ENCODE data around the gene SUSD2.

The SUSD2 gene

DNA sequence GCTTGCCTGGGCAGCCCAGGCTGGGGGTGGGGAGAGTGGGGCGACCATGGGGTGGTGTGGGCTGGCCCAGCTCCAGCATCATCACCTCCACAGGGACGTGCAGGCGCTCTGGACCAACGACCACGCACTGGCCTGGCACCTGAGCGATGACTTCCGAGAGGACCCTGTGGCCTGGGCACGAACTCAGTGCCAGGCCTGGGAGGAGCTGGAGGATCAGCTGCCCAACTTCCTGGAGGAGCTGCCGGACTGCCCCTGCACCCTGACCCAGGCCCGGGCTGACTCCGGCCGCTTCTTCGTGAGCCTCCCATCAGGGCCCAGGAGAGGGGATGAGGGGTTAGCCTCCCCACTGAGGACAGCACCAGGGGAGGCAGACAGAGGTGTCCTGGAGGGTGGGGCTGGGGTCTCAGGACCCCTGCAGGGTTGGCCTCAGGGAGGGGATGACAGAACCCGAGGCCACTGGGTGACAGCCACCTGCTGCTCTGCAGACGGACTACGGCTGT is 3.8 kb downstream of the SUSD2 start:
- no peak overlapping the region for H3K4me3 ChIP-seq (ENCODE audit: low read depth, low read length)
- no peak for DNase-seq (ENCODE audit: low read depth)
- TF ChIP-seq, protein P1, sequence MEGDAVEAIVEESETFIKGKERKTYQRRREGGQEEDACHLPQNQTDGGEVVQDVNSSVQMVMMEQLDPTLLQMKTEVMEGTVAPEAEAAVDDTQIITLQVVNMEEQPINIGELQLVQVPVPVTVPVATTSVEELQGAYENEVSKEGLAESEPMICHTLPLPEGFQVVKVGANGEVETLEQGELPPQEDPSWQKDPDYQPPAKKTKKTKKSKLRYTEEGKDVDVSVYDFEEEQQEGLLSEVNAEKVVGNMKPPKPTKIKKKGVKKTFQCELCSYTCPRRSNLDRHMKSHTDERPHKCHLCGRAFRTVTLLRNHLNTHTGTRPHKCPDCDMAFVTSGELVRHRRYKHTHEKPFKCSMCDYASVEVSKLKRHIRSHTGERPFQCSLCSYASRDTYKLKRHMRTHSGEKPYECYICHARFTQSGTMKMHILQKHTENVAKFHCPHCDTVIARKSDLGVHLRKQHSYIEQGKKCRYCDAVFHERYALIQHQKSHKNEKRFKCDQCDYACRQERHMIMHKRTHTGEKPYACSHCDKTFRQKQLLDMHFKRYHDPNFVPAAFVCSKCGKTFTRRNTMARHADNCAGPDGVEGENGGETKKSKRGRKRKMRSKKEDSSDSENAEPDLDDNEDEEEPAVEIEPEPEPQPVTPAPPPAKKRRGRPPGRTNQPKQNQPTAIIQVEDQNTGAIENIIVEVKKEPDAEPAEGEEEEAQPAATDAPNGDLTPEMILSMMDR (conservative IDR thresholded peaks at IDR 0.05; ENCODE audit: low read depth, low read length) = no peak

DNA sequence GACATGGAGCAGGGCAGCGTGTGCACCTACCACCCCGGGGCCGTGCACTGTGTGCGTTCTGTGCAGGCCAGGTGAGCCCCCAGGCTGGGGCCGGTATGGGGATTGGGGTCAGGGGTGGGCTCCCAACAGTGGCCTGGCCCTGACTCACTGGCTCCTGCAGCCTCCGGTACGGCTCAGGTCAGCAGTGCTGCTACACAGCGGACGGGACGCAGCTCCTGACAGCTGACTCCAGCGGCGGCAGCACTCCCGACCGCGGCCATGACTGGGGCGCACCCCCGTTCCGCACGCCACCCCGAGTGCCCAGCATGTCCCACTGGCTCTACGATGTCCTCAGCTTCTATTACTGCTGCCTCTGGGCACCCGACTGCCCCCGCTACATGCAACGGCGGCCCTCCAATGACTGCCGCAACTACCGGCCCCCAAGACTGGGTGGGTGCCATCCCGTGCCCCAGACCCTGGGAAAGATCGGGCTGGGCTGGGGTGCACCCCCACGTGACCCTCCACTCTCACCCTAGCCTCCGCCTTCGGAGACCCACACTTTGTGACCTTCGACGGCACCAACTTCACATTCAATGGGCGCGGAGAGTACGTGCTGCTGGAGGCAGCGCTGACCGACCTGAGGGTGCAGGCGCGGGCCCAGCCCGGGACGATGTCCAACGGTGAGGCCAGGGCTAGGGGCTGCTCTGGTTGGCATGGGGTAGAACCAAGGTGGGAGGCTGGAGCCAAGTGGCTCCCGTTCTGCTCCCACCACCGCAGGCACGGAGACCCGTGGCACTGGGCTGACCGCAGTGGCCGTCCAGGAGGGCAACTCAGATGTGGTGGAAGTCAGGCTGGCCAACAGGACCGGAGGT is 4.4 kb downstream of the SUSD2 start:
- no peak for DNase-seq (ENCODE audit: low read depth)
- no peak overlapping the region for H3K4me3 ChIP-seq (ENCODE audit: low read depth, low read length)
- TF ChIP-seq, protein P1 (conservative IDR thresholded peaks at IDR 0.05; ENCODE audit: low read depth, low read length) = no peak

DNA sequence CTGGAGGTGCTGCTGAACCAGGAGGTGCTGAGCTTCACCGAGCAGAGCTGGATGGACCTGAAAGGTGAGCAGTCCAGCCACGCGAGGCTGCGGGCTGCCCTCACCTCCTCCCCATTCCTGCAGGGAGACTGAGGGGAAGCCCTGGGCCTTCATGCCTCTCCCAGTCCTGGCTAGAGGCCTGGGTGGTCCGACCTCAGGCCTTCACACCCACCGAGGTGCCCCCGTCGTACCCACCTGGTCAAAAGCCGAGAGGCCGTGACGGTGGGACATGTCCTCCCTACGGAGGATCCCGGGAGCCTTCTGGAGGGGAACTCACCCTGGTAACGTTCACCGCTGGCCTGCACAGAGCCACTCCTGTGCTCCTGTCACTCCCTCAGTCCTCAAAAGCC is 5.1 kb downstream of the SUSD2 start:
- H3K4me3 ChIP-seq (ENCODE audit: low read depth, low read length) = no peak overlapping the region
- DNase-seq (ENCODE audit: low read depth) = no peak
- TF ChIP-seq, protein P1 (conservative IDR thresholded peaks at IDR 0.05; ENCODE audit: low read depth, low read length) = no peak

DNA sequence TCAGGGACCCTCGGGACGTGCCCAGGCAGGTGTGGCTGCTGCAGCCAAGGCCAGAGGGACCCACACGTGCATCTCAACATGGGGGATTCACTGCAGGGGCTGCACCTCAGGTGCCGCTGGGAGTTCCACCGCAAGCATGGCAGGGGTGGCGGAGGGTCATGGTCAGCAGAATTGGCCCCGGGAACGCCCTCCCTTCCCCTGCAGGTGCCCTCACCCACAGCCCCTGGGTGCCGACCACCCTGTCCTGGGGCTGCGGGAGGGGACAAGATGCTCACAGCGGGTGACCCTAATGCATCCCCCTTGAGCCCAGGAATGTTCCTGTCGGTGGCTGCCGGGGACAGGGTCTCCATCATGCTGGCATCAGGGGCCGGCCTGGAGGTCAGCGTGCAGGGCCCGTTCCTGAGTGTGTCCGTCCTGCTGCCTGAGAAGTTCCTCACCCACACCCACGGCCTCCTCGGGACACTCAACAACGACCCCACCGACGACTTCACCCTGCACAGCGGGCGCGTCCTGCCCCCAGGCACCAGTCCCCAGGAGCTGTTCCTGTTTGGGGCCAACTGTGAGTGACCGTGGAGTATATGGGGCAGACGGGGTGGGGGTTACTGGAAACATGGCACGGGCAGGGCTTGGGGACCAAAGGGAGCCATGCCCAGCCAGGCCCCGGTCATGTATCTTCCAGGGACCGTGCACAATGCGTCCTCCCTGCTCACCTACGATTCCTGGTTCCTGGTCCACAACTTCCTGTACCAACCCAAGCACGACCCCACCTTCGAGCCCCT is 5.8 kb downstream of the SUSD2 start:
- no peak for DNase-seq (ENCODE audit: low read depth)
- TF ChIP-seq, protein P1 (conservative IDR thresholded peaks at IDR 0.05; ENCODE audit: low read depth, low read length) = no peak
- no peak overlapping the region for H3K4me3 ChIP-seq (ENCODE audit: low read depth, low read length)

DNA sequence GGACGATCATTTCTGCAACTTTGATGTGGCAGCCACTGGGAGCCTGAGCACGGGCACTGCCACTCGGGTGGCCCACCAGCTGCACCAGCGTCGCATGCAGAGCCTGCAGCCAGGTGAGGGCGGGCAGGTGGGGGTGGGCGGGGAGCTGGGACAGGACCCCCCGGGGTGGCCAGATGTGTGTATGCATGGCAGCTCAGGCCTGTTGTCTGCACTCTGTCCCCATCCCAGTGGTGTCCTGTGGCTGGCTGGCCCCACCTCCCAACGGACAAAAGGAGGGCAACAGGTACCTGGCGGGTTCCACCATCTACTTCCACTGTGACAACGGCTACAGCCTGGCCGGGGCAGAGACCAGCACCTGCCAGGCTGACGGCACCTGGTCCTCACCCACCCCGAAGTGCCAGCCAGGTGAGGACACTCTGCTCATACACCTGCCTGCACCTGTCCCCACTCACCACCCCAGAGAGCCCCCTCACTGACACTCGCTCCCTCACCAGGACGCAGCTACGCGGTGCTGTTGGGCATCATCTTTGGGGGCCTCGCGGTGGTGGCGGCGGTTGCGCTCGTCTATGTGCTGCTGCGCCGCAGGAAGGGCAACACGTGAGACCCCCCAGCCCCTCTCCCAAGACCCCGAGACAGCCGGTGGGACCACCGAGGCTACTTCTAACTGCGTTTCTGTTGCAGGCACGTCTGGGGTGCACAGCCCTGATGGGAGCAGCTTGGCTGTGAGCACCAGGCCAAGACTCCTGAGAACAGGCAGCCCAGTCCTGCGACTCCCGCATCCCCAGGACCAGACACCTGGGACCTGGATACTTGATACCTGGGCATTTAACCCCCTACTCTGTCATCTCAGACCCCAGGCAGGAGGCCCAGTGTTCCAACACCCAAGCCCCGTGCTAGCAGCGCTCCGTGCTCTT is 6.7 kb downstream of the SUSD2 start:
- H3K4me3 ChIP-seq (ENCODE audit: low read depth, low read length) = no peak overlapping the region
- DNase-seq (ENCODE audit: low read depth) = no peak
- TF ChIP-seq, protein P1 (conservative IDR thresholded peaks at IDR 0.05; ENCODE audit: low read depth, low read length) = no peak

DNA sequence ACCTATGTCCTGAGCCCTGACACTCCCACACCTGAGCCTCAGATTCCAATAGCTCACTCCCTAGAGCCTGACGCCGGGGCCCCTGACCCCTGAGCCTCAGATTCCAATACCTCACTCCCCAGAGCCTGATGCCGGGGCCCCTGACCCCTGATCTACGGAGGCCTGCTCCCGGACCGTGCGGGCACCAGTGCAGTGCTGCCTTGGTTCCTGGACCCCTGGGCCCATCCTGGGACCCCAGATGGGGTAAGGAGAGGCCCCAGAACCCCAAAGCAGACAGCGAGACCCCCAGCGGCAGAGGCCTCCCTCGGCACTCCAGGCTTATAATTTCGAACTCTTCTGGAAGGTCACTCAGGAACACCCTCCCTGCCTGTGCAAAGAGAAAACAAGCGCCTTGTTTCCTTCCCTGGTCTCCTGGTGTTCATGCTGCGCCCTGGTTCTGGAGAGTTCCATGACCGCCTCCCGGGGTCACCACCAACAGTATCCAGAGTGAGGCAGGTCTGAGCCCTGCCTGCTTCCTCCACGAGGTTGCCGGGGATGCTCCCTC is 7.5 kb downstream of the SUSD2 start:
- no peak for DNase-seq (ENCODE audit: low read depth)
- H3K4me3 ChIP-seq (ENCODE audit: low read depth, low read length) = no peak overlapping the region
- TF ChIP-seq, protein P1 (conservative IDR thresholded peaks at IDR 0.05; ENCODE audit: low read depth, low read length) = no peak

Data from choroid plexus epithelial cell (primary cell).